Right lobe of liver (tissue), 6 donors: ENCODE measurements around the gene PJA2. TPM values are rescaled to one million over a fixed set of nuclear protein-coding genes. Genes with fewer than 3 reads are reported as not detected.

Experiments
- ATAC-seq, 4 donors: fragments of 200-7000 bp; cut with Tn5 transposase; one replicate each; pipeline ENCODE4 v1.9.1; 2020; ENCODE audit warnings: mild to moderate bottlenecking in 4 of 4, moderate library complexity in 4 of 4
- DNase-seq, 3 donors: peaks; one replicate each; pipeline ENCODE4 v3.0.0-alpha.2; 2020
- H3K27ac ChIP-seq, 3 donors: fragments of 200-600 bp; one replicate each; pipeline ENCODE4 v1.8.0; 2022
- H3K27me3 ChIP-seq, 2 donors: fragments of 200-600 bp; one replicate each; pipeline ENCODE4 v1.8.0; 2022
- H3K36me3 ChIP-seq, 4 donors: fragments of 200-600 bp; sonication (generic) in 1 of 4; one replicate each; pipeline versions ENCODE4 v1.5.1 to v1.8.0; 2017 to 2022; ENCODE audit warnings: control low read depth in 1 of 4
- H3K4me1 ChIP-seq, 4 donors: fragments of 200-600 bp; sonication (generic) in 1 of 4; one replicate each; pipeline versions ENCODE4 v1.5.1 to v1.8.0; 2017 to 2022; ENCODE audit warnings: control low read depth in 1 of 4
- H3K4me3 ChIP-seq, 3 donors: fragments of 200-600 bp; one replicate each; pipeline ENCODE4 v1.8.0; 2022
- H3K9me3 ChIP-seq, 4 donors: fragments of 200-600 bp; sonication (generic) in 1 of 4; one replicate each; pipeline versions ENCODE4 v1.5.1 to v1.8.0; 2017 to 2022; ENCODE audit warnings: control low read depth in 1 of 4
- POLR2A ChIP-seq: fragments of 450-650 bp; IDR thresholded peaks from one replicate; pipeline ENCODE4 v1.6.1; 2017; ENCODE audit warnings: antibody characterized with exemption, mild to moderate bottlenecking
- WGBS: methylation state at CpG from one replicate; pipeline ENCODE4 v1.1.6; 2018; ENCODE audit warnings: low coverage, low lambda C conversion rate; ENCODE audit not compliant: insufficient coverage; ENCODE audit errors: missing lambda C conversion rate; 5-methylcytosine and 5-hydroxymethylcytosine counted together
- intact Hi-C, 2 donors: fragments of 100-400 bp; cut with DNase I; formaldehyde crosslinking; loops; one replicate each; pipeline versions ENCODE4 v1.11.2 to v1.14.1; 2022
- long read RNA-seq: library from polyadenylated mRNA; unstranded; transcript quantifications from one replicate; pipeline ENCODE4 v2.0.0, GENCODE V29; 2019
- total RNA-seq, 6 experiments: library from RNA; depleted of rRNA in 2 of 6; stranded (reverse); fragments of >200 nt in 2 of 6; fragmentation: NEBNext Ultra II Directional in 3 of 6; extraction: Animal tissue kit (Norgen Biotek cat#: 25700) in 3 of 6; gene quantifications; one replicate each; pipeline versions ENCODE4 v1.1.0 to v1.2.4, GENCODE V29; 2016 to 2023
- TF ChIP-seq, protein P1 (sequence below), 4 donors: fragments of 200-600 bp in 3 of 4; fragments of 450-650 bp in 1 of 4; IDR thresholded peaks; one replicate each; pipeline versions ENCODE4 v1.5.1 to v1.8.0; 2016 to 2022; ENCODE audit warnings: antibody characterized with exemption in 4 of 4, mild to moderate bottlenecking in 2 of 4
- donor health status: DM: no; HTN: yes; CAD: no.
- donor health status: DM: no; HTN: no; CAD: no.
- donor health status: DM: no; HTN: no; CAD: no.
- donor health status: DM: no; HTN: yes; CAD: no.
- donor health status: DM: no; HTN: yes; CAD: no.

The PJA2 gene, protein sequence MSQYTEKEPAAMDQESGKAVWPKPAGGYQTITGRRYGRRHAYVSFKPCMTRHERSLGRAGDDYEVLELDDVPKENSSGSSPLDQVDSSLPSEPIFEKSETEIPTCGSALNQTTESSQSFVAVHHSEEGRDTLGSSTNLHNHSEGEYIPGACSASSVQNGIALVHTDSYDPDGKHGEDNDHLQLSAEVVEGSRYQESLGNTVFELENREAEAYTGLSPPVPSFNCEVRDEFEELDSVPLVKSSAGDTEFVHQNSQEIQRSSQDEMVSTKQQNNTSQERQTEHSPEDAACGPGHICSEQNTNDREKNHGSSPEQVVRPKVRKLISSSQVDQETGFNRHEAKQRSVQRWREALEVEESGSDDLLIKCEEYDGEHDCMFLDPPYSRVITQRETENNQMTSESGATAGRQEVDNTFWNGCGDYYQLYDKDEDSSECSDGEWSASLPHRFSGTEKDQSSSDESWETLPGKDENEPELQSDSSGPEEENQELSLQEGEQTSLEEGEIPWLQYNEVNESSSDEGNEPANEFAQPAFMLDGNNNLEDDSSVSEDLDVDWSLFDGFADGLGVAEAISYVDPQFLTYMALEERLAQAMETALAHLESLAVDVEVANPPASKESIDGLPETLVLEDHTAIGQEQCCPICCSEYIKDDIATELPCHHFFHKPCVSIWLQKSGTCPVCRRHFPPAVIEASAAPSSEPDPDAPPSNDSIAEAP
- total RNA-seq, result 10 to 100 TPM; 34.2 to 47.3 (median 40.8) TPM
- long read RNA-seq, full-length matches to known transcripts, result 2 of 11 reads
- long read RNA-seq, partial matches to known transcripts, result 9 of 11 reads
- long read RNA-seq, other reads (novel, unspliced or antisense), result 0 of 11 reads

GRCh38 chr5:109409844-109410388 is at the start of gene PJA2:
PJA2 (minus strand) TSS chr5:109409974; CDS start chr5:109383433, 26,541 bp downstream.
- Histone ChIP-seq H3K27ac (peak within 1 kb of the TSS; percentile 96 to 98 (median 97)), H3K36me3 (no peaks in the 10 kb centered on the region), H3K4me1 (peaks cover 0 to 52% (median 3%) of the 10 kb centered on the region in 4 donors), H3K27me3 (no peaks in the 10 kb centered on the region), H3K9me3 (no peaks in the 10 kb centered on the region), H3K4me3 (peak within 1 kb of the TSS; percentile 77 to 89 (median 85))
- ATAC-seq (peak; percentile 85 to 94 (median 90)), DNase-seq (peak; percentile 98 to 99 (median 99))
- intact Hi-C loops, result no loop called here
- TF ChIP-seq, protein P1, sequence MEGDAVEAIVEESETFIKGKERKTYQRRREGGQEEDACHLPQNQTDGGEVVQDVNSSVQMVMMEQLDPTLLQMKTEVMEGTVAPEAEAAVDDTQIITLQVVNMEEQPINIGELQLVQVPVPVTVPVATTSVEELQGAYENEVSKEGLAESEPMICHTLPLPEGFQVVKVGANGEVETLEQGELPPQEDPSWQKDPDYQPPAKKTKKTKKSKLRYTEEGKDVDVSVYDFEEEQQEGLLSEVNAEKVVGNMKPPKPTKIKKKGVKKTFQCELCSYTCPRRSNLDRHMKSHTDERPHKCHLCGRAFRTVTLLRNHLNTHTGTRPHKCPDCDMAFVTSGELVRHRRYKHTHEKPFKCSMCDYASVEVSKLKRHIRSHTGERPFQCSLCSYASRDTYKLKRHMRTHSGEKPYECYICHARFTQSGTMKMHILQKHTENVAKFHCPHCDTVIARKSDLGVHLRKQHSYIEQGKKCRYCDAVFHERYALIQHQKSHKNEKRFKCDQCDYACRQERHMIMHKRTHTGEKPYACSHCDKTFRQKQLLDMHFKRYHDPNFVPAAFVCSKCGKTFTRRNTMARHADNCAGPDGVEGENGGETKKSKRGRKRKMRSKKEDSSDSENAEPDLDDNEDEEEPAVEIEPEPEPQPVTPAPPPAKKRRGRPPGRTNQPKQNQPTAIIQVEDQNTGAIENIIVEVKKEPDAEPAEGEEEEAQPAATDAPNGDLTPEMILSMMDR (IDR thresholded peaks at IDR 0.05), result peak; percentile 29 to 45 (median 40)
- peak; percentile 78 for TF ChIP-seq POLR2A
- 0% methylated on average over 11 of the region's 44 CpGs for WGBS

DNA sequence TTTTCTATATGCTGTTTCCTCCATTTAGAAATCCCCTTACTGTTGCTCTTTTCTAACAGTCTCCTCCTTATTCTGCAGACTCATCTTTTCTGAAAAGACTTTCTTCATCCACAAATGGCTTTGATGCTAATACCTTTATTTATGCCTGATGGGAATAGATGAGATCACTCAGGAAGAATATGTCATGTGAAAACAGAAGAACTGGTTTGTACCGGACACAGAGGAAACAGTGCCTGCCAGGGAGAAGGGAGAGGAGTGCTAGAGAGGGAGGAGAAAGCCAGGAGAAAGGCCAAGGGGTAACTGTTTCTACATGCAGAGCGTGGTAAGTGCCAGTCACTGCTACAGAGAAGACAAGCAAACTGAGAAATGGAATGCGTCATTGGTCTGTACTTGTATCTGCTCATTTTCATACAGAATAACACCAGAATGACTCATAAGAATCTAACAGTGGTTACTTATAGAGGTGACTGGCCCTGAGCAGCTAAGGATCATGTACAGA is 45.9 kb upstream of the PJA2 start:
- no peak overlapping the region for H3K27ac ChIP-seq

GRCh38 chr5:109454731-109455505 is 45.1 kb upstream of the PJA2 start:
- DNase-seq (no peak), ATAC-seq (peak in 1 of 4 donors; percentile 34)
- no peak for TF ChIP-seq POLR2A
- TF ChIP-seq, protein P1 (IDR thresholded peaks at IDR 0.05), result no peak
- Histone ChIP-seq H3K36me3 (no peaks in the 10 kb centered on the region), H3K27me3 (no peaks in the 10 kb centered on the region), H3K27ac (peak overlapping the region in 1 of 3 donors; percentile 25), H3K4me1 (no peaks in the 10 kb centered on the region), H3K4me3 (no peak overlapping the region), H3K9me3 (no peaks in the 10 kb centered on the region)
- intact Hi-C loops, result no loop called here
- WGBS, result 70% methylated on average over 6 of the region's 6 CpGs

More for the DNA sequence above, 45.9 kb upstream of the PJA2 start:
- H3K4me1 ChIP-seq, result no peaks in the 10 kb centered on the region
- no peaks in the 10 kb centered on the region for H3K9me3 ChIP-seq
- TF ChIP-seq POLR2A, result no peak
- TF ChIP-seq, protein P1 (IDR thresholded peaks at IDR 0.05), result no peak
- DNase-seq (no peak), ATAC-seq (peak; percentile 52 to 94 (median 75))
- H3K27me3 ChIP-seq, result no peaks in the 10 kb centered on the region
- intact Hi-C loops, result no loop called here
- 36% methylated on average over 3 of the region's 3 CpGs for WGBS
- no peak overlapping the region for H3K4me3 ChIP-seq
- H3K36me3 ChIP-seq, result no peaks in the 10 kb centered on the region

- H3K27ac ChIP-seq, result no peak overlapping the region
- no peaks in the 10 kb centered on the region for H3K27me3 ChIP-seq
- DNase-seq (no peak), ATAC-seq (no peak)
- no peaks in the 10 kb centered on the region for H3K36me3 ChIP-seq
- no peaks in the 10 kb centered on the region for H3K4me1 ChIP-seq
- H3K9me3 ChIP-seq, result no peaks in the 10 kb centered on the region
- intact Hi-C loops, result no loop called here
- no peak overlapping the region for H3K4me3 ChIP-seq
- TF ChIP-seq, protein P1 (IDR thresholded peaks at IDR 0.05), result no peak
- no peak for TF ChIP-seq POLR2A
Observed at GRCh38 chr5:109453251-109453650, 43.5 kb upstream of the PJA2 start.
